H1 (cell line): ENCODE data around the gene SPATA32.

ENCODE experiments used
- BCL11A ChIP-seq, 2 experiments: IDR thresholded peaks; one replicate each; pipeline ENCODE4 v1.6.1; 2011; ENCODE audit warnings: low read depth in 2 of 2, low read length in 2 of 2, mild to moderate bottlenecking in 2 of 2
- CTCF ChIP-seq, 3 experiments: IDR thresholded peaks; 1 replicate in 2 of 3; 2 replicates in 1 of 3; pipeline versions ENCODE4 v1.5.1 to v1.6.1; 2011; ENCODE audit warnings: low read length in 3 of 3, mild to moderate bottlenecking in 3 of 3, inconsistent platforms in 2 of 3, low read depth in 1 of 3, moderate library complexity in 1 of 3; ENCODE audit not compliant: insufficient read depth in 1 of 3; ENCODE audit errors: control extremely low read depth in 1 of 3
- EZH2 ChIP-seq: fragments of 200-600 bp; sonication (generic); IDR thresholded peaks from 2 replicates; pipeline ENCODE4 v1.7.1; 2012; ENCODE audit warnings: low read depth, mild to moderate bottlenecking, moderate library complexity, low read length, inconsistent platforms; ENCODE audit not compliant: severe bottlenecking
- NRF1 ChIP-seq: IDR thresholded peaks from 2 replicates; pipeline ENCODE4 v1.6.1; 2011; ENCODE audit warnings: mild to moderate bottlenecking, low read depth, low read length, improper control_type of control experiment
- POLR2A ChIP-seq, 2 experiments: IDR thresholded peaks; 1 replicate in 1 of 2; 2 replicates in 1 of 2; pipeline ENCODE4 v1.6.1; 2011; ENCODE audit warnings: low read depth in 2 of 2, low read length in 2 of 2, mild to moderate bottlenecking in 2 of 2; ENCODE audit errors: control extremely low read depth in 1 of 2
- POLR2AphosphoS5 ChIP-seq: IDR thresholded peaks from 2 replicates; pipeline ENCODE4 v1.6.1; 2011; ENCODE audit warnings: low read depth, low read length
- RAD21 ChIP-seq, 2 experiments: IDR thresholded peaks in 1 of 2; conservative IDR thresholded peaks in 1 of 2; 2 replicates each; pipeline ENCODE4 v1.6.1; 2011; ENCODE audit warnings: low read depth in 2 of 2, low read length in 2 of 2, improper control_type of control experiment in 1 of 2, inconsistent platforms in 1 of 2, mild to moderate bottlenecking in 1 of 2, moderate library complexity in 1 of 2
- RFX5 ChIP-seq: IDR thresholded peaks from 2 replicates; pipeline ENCODE4 v1.6.1; 2011; ENCODE audit warnings: low read depth, low read length, improper control_type of control experiment, borderline replicate concordance
- SIN3A ChIP-seq, 2 experiments: IDR thresholded peaks in 1 of 2; conservative IDR thresholded peaks in 1 of 2; 2 replicates each; pipeline ENCODE4 v1.6.1; 2011 to 2012; ENCODE audit warnings: low read length in 2 of 2, improper control_type of control experiment in 1 of 2, low read depth in 1 of 2, mild to moderate bottlenecking in 1 of 2
- SIX5 ChIP-seq: IDR thresholded peaks from 2 replicates; pipeline ENCODE4 v1.6.1; 2011; ENCODE audit warnings: mild to moderate bottlenecking, low read depth, low read length
- TAF1 ChIP-seq: IDR thresholded peaks from 2 replicates; pipeline ENCODE4 v1.6.1; 2011; ENCODE audit warnings: mild to moderate bottlenecking, low read depth, low read length
- USF2 ChIP-seq: IDR thresholded peaks from 2 replicates; pipeline ENCODE4 v1.6.1; 2011; ENCODE audit warnings: low read length, improper control_type of control experiment

GRCh38 chr17:45306094-45306493 is 44.2 kb upstream of the SPATA32 start:
- TF ChIP-seq RAD21 (IDR thresholded peaks at IDR 0.05 in 1 of 2, conservative IDR thresholded peaks at IDR 0.05 in 1 of 2; ENCODE audit: low read depth in 2 of 2, low read length in 2 of 2) (no peak), NRF1 (no peak), CTCF (IDR thresholded peaks at IDR 0.05; ENCODE audit: control extremely low read depth in 1 of 3, insufficient read depth in 1 of 3, low read depth in 1 of 3, low read length in 3 of 3) (no peak), SIN3A (conservative IDR thresholded peaks at IDR 0.05 in 1 of 2, IDR thresholded peaks at IDR 0.05 in 1 of 2; ENCODE audit: low read depth in 1 of 2, low read length in 2 of 2) (no peak), RFX5 (no peak), POLR2AphosphoS5 (no peak), TAF1 (no peak), POLR2A (IDR thresholded peaks at IDR 0.05; ENCODE audit: control extremely low read depth in 1 of 2, low read depth in 2 of 2, low read length in 2 of 2) (no peak), EZH2 (no peak), BCL11A (IDR thresholded peaks at IDR 0.05; ENCODE audit: low read depth in 2 of 2, low read length in 2 of 2) (no peak), SIX5 (no peak), USF2 (no peak)
